Lower leg skin (tissue), 3 donors: ENCODE measurements around the gene ABCC12.

Experiments used
- POLR2A ChIP-seq, 2 donors: fragments of 450-650 bp; IDR thresholded peaks; one replicate each; pipeline ENCODE4 v1.6.1; 2016 to 2017; ENCODE audit warnings: antibody characterized with exemption in 2 of 2, mild to moderate bottlenecking in 1 of 2, moderate library complexity in 1 of 2
- TF ChIP-seq, protein P1 (sequence below), 3 donors: fragments of 450-650 bp; IDR thresholded peaks; one replicate each; pipeline ENCODE4 v1.5.1; 2016; ENCODE audit warnings: antibody characterized with exemption in 3 of 3, mild to moderate bottlenecking in 3 of 3, moderate library complexity in 2 of 3

DNA sequence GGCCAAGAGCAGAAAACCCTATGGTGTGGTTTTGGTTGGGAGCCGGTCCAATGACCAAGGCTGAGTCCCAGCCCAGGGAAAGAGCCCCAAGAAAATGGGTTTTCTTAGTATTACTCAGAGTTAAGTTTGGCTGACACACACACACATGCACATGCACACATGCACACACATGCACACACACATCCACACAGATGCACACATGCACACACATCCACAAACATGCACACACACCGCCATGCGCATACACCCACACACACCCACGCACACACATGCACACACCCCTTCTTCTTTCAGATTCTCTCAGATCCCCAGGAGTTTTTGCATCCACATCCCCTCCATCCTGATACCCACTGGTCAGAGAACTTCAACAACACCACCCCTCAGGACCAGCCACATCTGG, 9.1 kb downstream of the ABCC12 start:
- TF ChIP-seq, protein P1, sequence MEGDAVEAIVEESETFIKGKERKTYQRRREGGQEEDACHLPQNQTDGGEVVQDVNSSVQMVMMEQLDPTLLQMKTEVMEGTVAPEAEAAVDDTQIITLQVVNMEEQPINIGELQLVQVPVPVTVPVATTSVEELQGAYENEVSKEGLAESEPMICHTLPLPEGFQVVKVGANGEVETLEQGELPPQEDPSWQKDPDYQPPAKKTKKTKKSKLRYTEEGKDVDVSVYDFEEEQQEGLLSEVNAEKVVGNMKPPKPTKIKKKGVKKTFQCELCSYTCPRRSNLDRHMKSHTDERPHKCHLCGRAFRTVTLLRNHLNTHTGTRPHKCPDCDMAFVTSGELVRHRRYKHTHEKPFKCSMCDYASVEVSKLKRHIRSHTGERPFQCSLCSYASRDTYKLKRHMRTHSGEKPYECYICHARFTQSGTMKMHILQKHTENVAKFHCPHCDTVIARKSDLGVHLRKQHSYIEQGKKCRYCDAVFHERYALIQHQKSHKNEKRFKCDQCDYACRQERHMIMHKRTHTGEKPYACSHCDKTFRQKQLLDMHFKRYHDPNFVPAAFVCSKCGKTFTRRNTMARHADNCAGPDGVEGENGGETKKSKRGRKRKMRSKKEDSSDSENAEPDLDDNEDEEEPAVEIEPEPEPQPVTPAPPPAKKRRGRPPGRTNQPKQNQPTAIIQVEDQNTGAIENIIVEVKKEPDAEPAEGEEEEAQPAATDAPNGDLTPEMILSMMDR (IDR thresholded peaks at IDR 0.05) = no peak
- no peak for TF ChIP-seq POLR2A (IDR thresholded peaks at IDR 0.05)
